A549 treated with ZK216348 at 1 μM for 4 hours (cell line): ENCODE measurements around the gene UGT2B17. TPM values are rescaled to one million over a fixed set of nuclear protein-coding genes. Genes with fewer than 3 reads are reported as not detected.

Source experiments
- total RNA-seq: library from RNA; stranded (reverse); fragments of 200-300 nt; extraction: Qiagen RNA extraction; gene quantifications from 5 replicates; pipeline ENCODE4 v1.2.3, GENCODE V29; 2022; ENCODE audit warnings: low read depth

Gene UGT2B17
- not detected in 5 replicates for total RNA-seq

GRCh38 chr4:68576272-68577125 lies at the start of gene UGT2B17:
Gene UGT2B17, minus strand, starts transcription at chr4:68576322. Its CDS starts 7,838 bp downstream, at chr4:68568484.

Other genes starting within 250 kb of the UGT2B17 start
- gene YTHDC1, start 226.2 kb downstream of the UGT2B17 start, total RNA-seq = 30.5 to 41.8 TPM (median 34.5 TPM) in 5 replicates
- not detected in 5 replicates for gene TMPRSS11E, start 128.9 kb downstream of the UGT2B17 start, total RNA-seq
- gene UGT2B15, start 94.3 kb upstream of the UGT2B17 start, total RNA-seq = 0.06 to 0.19 TPM in 2 of 5 replicates, not detected in the others
- gene UGT2B10, start 239.7 kb upstream of the UGT2B17 start, total RNA-seq = not detected in 5 replicates